ENCODE results near the gene KRT4.
"Not testable (repeated sequence)": the region's sequence is repeated elsewhere in the genome, so short reads cannot be mapped to it uniquely, and the experiment has no call there.

Gene KRT4
- long read RNA-seq, donor 1, result 0 reads
- long read RNA-seq, donor 2, result 0 reads
- long read RNA-seq, donor 3, result 0 reads
- long read RNA-seq, donor 4, result 0 reads
- long read RNA-seq, donor 5, result 0 reads
- long read RNA-seq, donor 6, result 0 reads
- long read RNA-seq, donor 7, result 0 reads
- long read RNA-seq, donor 8, result 0 reads

DNA sequence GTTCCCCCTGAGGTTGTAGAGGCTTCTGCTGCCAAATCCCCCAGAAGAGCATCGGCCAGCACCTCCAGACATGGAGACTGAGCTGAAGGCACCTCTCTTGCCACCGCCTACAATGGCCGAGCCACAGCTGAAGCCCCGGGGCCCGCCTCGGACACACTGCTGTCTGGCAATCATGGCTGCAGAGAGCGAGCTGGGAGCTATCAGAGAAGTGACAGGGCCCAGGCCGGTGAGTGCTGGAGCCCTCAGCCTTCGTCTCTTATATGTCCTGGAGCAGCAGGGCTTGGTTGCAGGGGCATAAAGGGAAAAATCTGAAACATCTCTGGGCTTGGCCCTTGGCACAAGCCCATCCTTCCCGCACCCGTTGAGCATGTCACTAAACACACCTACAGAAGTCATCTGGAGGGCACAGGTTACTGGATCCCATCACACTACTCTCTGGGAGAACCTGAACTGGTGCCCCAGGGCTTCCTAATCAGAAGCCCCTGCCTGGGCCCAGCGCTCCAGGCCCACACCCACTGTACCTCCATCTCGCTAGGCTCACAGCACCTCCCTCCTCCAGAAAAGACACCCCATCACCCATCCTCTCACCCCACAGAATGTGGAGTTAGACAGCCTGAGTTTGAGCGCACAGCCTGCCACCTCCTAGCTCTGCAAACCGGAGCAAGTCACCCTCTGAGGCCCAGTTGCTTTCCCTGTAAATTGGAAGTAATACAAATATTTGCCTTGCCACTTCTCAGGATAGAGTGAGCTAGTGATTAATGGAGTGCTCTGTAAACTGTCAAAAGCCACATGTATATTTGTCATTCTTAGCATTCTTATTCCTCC, at the start of gene KRT4:
KRT4 (minus strand) TSS at position 232 of the 825 bp plus-strand sequence; CDS start at position 174, 58 bp downstream.
- no peak for DNase-seq

DNA sequence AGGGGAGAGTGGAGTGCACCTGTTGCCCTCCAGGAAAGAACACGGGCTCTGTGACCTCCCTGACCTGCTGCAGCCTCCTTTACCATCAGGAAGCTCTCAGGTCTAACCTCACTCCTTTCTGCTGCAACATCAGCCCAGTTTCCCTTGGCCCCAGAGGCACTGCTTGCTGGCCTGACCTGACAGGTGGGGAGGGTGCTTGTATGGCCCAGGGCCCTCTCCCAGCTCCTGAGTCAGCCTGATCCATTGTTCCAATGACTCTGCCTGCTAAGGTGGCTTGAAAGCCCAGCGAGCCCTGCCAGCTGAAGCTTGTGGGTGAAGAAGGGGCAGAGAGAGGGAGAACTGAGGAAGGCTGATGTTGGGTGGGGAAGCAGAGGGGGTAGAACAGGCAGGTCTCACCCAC, 48.1 kb upstream of the KRT4 start:
- DNase-seq, result no peak

DNA sequence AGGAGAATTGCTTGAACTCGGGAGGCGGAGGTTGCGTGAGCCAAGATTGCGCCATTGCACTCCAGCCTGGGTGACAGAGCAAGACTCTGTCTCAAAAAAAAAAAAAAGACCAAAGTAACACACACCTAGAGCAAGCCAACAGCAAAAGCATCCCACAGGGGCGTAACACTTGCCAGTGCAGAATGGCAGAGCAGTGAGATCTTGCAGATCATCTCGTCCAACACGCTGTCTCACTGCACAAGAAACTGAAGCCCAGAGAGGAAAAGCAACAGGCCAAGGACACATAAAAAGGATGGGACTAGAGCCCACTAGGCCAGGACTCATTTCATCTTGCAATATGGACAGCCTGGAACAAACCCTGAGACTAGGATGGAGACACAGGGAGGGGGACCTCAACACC, 47.6 kb upstream of the KRT4 start:
- no peak for DNase-seq

DNA sequence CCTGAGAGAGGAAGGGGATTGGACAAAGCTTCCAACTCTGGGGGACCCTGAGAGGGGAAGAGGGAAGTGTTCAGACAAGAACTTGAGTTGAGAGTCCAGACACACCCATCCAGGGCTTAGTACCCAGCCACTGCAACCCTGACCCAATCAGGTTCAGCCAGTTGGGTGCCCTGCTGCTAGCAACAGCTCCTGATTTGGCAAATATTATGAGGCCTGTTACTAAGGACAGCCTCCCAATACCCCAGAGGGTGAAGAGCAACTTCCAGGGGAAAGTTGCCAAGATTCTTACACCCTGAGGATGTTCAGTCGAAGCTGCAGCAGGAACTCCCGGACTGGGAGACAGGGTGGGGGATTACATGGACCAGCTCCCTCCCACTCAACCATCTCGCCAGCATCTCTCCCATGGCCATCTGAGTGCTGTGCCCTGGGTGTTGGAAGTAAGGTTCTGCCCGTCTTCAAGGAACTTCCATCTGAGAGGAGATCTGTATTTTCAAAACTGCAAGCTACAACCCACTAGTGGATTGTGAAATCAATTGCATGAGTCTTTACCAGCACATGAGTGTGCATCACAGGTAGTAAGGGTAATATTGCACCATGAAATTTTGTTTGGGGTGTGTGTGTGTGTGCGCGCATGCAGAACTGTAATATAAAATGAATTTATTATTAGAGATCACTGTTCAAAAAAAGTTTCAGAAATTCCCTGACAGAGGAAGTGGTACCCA, 46.3 kb upstream of the KRT4 start:
- no peak for DNase-seq

DNA sequence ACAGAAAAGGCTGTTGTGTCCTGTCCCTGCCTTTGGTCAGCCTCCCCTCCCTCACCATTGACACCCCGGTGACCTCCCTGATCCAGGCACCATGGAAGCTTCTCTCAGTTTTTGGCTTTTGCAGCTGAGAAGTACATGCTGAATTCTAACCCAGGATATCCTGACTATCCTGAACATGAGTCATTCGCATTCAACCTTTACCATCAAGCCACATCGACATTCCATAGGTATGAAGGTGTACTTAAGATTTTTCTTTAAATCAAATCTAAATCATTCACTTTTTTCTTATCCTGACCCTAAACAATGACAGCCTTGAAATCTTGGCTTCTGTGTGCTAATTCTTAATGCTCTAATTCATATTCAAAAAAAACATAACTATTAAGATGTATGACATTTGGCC, 43.6 kb upstream of the KRT4 start:
- no peak for DNase-seq

DNA sequence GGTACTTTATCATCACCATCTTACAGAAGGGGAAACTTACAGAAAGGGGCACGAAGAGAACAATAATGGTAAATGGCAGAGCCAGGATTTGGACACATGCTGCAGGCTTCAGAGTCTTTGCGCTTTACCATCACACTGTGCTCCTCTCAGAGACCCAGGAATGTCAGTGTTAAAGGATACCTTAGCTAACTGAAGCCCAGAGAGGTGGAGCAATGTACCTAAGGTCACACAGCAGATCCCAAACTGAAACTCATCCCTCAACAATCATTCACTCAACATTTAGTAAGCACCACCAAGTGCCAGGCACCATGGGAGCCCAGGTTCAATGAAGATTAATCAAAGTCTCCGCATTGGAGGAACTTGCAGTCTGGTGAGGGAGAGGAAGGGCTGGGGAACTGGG, 42.9 kb upstream of the KRT4 start:
- no peak for DNase-seq

DNA sequence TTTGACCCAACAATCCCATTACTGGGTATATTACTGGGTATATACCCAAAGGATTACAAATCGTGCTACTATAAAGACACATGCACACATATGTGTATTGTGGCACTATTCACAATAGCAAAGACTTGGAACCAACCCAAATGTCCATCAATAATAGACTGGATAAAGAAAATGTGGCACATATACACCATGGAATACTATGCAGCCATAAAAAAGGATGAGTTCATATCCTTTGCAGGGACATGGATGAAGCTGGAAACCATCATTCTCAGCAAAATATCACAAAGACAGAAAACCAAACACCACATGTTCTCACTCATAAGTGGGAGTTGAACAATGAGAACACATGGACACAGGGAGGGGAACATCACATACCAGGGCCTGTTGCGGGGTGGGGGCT, 42.2 kb upstream of the KRT4 start:
- not testable (repeated sequence) for DNase-seq

DNA sequence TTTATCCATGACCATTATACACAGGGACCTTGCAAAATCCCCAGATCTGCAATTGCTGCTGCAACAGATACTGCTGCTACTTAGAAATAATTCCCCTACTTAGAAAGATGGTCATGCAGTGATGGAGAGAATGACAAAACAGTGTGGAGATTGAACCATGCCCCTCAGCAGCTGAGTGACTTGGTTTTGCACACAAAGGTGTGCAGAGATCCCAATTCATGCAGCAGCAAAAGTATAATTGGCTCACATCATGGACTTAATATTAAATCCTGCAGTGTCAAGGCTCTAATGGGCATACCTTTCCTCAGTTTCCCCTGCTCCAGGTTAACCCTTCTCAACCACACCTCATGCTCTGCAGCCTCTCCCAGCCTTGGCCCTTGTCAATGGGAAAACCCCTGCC, 37.9 kb upstream of the KRT4 start:
- no peak for DNase-seq

DNA sequence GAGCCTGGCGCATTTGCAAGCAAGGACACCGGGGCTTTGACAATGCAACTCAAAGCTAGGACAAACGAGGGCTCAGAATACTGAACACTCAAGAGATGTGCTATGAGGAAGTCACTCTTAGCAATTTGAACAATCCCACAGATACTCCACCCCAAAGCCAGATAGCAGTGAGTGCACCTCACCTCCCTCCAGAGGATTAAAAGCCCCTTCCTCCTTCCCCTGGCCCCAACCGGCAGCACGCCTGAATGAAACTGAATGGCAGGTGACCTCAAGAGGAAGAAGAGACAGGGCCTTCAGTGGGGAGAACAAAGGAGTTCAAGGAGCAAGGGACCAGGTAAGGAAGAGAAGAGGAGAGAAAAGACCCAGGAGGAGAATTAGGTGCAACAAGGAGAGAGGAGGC, 36.8 kb upstream of the KRT4 start:
- no peak for DNase-seq

DNA sequence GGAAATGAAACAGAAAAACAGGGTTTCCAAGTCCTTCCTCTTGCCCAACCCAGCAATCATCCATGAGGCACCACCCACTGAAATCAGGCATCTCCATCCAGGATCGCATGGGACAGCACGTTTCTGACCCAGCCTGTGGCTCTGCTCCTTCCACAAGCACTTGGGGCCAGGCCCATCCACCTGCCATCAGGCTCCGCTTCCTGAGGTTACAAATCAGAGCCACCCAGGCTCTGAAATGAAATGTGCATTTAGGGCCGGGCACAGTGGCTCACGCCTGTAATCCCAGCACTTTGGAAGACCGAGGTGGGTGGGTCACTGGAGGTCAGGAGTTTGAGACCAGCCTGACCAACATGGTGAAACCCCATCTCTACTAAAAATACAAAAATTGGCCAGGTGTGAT, 35.6 kb upstream of the KRT4 start:
- no peak for DNase-seq

DNA sequence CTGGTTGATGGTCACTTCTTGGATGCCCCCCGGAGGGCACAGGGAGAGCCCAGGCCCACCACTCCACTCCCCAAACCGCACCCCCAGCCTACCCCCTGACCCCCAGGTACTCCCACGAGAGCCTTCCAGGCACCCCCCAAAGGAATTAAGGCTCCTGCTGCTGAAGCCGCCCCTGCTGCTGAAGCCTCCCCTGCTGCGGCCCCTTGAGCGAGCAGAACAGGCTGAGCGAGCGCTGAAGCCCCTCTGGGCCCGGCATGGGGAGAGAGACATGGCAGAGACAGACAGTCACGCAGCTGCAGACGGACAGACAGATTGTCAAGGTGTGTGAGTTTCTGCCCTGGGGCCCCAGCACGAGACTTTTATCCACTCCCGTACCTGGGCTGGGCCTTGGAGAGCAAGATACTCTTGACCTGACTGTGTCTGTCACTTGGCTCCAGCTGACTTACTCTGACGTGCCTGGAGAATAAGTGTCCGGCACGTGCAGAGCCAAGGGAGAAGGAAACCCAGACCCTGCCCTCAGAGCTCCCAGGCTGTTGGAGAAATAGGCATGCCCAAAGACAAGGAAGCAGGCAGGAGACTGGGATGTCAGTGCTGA, 34.8 kb upstream of the KRT4 start, which contains the start of gene KRT78:
KRT78 (minus strand) TSS at position 334 of the 595 bp plus-strand sequence; CDS start at position 270, 64 bp downstream.
- no peak for DNase-seq

DNA sequence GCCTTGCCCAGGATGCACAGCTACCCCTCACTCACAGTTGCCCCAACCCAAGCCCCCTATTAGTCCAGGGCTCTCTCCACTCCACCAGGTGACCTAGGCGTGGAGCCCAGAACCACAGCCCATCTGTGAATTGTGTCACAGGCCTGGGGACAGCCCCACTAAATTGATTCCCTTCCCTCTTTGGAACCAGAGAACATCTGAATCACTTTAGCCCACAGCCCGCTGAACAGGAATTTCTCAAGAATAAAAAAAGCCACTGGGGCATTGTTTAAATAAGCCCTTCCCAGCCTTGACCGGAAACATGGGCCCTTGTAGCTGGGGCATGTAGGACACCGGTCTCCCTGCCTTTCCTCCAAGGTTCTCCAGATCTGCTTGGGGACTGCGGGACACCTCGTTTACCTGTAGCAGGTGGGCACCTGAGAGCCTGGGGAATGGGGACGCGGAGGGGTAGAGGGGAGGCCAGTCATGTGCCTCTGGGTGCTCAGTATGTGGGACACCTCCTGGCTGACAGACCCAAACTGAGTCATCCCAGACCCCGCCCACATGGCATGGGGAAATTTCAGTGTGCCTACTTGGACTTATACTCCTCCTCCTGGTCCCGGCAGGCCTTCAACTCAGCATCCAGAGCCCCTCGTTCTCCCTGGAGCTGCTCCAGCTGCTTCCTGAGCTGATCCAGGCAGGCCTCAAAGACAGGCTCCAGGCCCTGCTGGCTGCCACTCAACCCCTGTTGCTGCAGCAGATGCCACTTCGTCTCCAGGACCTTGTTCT, 33.6 kb upstream of the KRT4 start:
- no peak for DNase-seq

DNA sequence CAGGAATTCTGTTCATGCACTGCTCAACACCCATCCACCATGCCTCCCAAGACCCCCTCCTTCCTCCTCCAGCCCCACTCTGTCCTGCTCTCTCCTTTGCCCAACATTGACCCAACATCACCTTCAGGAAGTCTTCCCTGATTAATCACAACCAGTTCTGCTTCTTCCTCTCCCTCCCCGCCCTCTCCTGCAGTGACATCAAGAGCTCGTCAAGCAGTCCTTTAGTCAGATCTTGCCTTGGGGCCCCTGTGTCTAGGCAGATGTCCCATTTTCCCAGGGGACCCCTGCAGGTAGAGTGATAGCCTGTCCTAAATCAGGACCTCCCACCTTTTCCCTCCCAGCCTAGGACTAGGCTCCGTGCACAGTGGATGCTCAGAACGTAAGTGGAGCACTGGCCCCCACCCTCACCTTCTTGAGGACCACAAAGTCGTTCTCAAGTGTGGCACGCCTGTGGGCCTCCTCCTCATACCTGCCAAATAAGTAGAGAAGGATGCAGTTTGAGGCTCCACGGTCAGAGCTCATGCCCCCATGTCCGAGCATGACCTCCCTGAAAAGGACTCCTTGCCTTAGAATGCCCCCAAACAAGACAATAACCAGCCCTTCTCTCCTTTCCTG, 32.5 kb upstream of the KRT4 start:
- DNase-seq, result no peak

DNA sequence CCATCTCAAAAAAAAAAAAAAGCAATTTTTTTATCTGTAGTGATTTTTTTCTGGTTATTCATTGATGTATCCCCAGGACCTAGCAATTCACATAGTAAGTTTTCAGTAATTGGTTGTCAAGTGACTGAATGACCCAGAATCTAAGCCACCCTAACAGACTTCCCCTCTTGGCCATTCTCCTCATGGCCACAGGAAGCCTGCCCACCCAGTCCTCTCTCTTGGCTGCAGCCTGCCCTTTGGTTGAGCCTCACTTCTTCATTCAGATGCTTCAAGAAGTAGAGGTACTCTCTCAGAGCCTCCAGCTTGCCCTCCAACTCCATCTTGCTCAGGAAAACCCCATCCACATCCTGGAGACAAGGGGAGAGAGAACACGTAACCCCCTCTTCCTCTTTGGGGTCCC, 32.0 kb upstream of the KRT4 start:
- no peak for DNase-seq

DNA sequence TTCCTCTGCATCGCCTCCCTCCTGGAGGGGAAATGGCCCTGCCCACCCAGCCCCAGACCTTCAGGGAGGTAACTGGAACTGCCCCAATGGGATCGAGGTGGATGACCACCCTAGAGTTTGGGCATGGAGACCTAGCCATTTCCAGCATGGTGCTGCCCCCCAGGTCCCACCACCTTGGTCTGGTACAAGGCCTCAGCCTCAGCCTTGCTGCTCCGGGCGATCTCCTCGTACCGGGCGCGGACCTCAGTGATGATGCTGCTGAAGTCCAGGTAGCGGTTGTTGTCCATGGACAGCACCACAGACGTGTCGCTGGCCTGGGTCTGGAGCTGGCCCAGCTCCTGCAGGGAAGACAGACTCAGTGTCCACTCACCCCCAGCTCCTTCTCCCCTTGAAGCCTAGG, 30.5 kb upstream of the KRT4 start:
- no peak for DNase-seq

DNA sequence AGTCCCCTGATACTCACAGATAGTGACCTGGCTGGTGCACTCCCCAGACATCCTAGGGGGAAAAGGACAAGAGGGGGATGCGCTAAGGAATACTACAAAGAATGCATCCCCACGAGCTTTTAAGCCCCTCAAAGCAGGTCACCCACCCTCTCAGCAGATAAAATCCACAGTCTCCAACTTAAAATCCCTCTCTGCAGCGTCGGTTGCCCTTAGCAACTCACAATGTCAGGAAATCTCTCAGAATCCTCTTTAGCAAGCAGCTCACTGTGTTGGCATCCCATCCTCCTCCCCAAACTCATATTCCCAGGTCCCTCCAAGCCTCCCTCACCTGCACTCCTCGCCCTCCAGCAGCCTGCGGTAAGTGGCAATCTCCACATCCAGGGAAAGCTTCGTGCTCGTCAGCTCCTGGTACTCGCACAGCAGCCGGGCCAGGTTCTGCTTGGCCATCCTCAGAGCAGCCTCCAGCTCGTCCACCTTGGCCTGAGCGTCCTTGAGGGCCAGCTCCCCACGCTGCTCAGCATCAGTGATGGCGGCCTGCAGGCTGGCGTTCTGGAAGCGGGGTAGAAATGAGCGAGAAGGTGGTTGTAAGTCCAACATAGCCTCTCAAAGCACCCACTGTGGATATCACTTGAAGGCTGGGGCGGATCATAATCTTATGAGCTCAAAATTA, 25.7 kb upstream of the KRT4 start:
- no peak for DNase-seq

DNA sequence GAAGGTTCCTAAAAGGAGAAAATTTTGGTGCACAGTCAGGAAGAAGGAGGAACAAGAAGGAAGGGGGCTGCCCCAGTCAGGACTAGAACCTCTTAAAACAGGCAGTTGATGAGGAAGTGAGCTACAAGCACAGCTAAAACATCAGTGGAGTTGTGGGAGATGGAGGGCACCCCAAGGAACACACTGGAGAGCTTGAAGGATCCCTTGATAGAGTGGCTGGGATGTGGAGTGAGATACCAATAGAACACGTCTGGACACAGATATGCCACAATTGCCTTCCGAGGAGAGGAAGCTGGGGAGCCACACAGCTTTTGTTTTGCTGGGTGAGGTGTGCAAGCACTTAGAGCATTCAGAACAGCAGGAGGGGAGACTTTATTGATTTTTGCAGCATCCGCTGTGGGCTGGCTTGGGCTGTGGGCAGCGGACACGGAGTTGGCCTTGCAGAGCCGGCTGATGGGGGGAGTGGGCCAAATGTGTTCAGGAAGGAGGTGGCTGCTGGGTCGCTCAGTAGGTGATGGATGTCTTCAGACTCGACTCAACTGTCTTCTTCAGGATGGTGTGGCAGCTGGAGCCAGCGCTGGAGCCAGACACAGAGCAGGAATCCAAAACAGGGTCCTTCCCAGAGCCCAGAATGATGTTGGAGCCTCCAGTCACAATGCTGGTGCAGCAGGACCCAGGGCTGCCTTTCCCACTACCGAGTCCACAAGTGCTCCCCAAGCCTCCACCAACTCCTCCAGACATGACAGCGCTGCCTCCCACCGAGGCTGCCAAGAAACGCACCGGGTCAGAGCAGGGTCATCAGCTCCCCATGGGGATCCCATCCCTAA, 24.9 kb upstream of the KRT4 start:
- DNase-seq, result no peak

DNA sequence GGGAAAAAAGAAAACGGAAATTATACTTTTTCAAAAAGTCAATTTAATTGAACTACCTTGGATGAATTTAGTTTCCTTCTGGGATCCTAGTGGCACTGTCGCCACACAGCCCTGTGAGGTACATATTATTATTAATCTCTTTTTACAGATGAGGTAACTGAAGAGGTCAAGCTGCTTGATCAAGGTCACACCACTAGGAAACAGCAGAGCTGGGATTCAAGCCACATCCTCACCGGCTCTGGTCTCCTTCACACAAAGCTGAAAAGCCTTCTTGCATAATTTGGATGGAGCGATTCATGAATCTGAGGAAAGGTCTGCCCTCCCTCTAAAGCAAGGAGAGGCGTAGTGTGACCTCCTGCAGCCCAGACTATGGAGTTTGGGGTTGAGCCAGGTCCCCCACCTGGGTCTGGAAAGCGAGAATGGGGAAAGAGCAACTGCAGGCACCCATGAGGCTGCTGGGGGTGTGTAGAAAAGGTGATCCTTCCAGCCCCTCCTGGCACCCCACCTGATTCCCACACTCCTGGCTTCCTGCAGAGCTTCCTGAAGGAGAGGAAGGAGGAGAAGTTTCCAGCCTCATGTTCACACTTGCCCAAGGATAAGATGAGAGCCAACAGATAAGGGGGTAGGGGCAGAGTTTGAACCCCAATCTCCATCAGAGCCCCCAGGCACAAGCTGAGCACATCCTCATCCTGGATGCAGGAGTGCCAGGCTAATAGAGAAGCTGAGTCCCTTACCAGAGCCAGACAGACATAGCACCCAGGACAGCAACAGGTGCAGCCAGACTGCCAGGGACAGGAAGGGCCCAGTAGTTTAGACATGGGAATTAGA, 24.1 kb upstream of the KRT4 start:
- no peak for DNase-seq

DNA sequence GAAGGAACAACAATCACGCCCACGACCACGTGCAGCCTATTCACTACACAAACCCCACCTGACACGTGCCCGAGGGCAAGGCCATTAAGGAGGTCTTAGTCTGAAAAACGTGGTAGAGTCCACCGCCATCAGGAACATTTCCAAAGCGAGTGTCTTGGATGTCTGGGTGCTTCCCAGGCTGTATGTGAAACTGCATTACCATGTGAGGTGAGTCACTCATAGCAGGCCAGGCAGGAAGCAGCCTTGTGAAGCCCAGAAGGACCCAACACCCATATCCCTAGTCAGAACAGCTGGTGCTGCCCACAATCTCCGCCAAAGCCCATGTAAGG, 23.5 kb upstream of the KRT4 start:
- DNase-seq, result no peak
